Epithelial cell of alveolus of lung (primary cell): ENCODE results near the gene ENPP1. TPM values are rescaled to one million over a fixed set of nuclear protein-coding genes. Genes with fewer than 3 reads are reported as not detected.

Experiments
- total RNA-seq: library from RNA; depleted of rRNA; stranded (reverse); fragments of >200 nt; gene quantifications from 2 replicates; pipeline ENCODE4 v1.2.1, GENCODE V29; 2015

The ENPP1 gene
- 3.6 and 5.2 TPM in 2 replicates for total RNA-seq

DNA sequence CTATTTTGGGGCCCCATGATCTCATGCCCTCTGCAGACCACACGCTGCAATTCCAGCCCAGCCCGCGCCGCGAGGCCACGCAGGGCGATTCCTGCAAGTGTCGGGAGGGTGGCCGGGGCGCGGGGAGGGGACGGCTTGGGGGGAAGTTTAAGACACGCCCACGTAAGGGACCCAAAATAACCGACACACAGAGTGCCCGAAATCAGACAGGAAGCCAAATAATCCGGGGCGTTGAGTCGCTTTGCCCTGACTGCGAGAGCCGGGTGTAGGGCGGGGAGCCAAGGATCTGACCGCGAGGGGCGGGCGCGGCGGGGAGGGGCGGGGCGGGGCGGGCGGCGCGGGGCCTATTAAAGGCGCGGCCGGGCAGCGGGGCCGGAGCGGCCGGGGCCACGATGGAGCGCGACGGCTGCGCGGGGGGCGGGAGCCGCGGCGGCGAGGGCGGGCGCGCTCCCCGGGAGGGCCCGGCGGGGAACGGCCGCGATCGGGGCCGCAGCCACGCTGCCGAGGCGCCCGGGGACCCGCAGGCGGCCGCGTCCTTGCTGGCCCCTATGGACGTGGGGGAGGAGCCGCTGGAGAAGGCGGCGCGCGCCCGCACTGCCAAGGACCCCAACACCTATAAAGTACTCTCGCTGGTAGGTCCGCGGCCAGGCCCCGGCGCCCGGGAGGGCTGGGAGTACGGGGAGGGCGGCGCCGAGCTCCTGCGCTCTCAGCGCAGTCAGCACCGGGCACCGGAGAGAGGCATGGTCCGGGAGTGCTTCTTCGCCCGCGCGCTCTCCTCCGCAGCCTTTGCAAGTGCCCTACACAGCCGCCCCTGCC, at the start of gene ENPP1:
Gene ENPP1 (plus strand): TSS at position 377 of the 816 bp plus-strand sequence. CDS start 16 bp downstream, at position 393.

Other genes starting within 250 kb of the ENPP1 start
- gene ARG1, start 234.8 kb upstream of the ENPP1 start, total RNA-seq: not detected in 2 replicates
- 14.1 and 18.1 TPM in 2 replicates for gene MED23, start 179.8 kb upstream of the ENPP1 start, total RNA-seq
- gene ENPP3, start 170.7 kb upstream of the ENPP1 start, total RNA-seq: under 0.01 TPM in 1 of 2 replicates, not detected in the other
- gene OR2A4, start 106.6 kb upstream of the ENPP1 start, total RNA-seq: 0.32 TPM in 1 of 2 replicates, not detected in the other
- not detected in 2 replicates for gene CTAGE9, start 97.0 kb upstream of the ENPP1 start, total RNA-seq
- gene CCN2, start 143.4 kb downstream of the ENPP1 start, total RNA-seq: 135 and 208 TPM in 2 replicates